Neuronal stem cell (in vitro differentiated cells): ENCODE data around the gene ALG14.

Experiments
- DNase-seq: peaks from one replicate; pipeline ENCODE4 v3.0.0-alpha.2; 2013; ENCODE audit warnings: low spot score
- H2AFZ ChIP-seq: one replicate; pipeline ENCODE4 v1.6.1; 2013; ENCODE audit warnings: mild to moderate bottlenecking, low read length, inconsistent platforms
- H2AK5ac ChIP-seq: 2 replicates; pipeline ENCODE4 v1.6.1; 2013; ENCODE audit warnings: low read depth, mild to moderate bottlenecking, inconsistent platforms, low read length, moderate library complexity, mixed read lengths
- H2BK120ac ChIP-seq: 2 replicates; pipeline ENCODE4 v1.6.1; 2013; ENCODE audit warnings: low read depth, mild to moderate bottlenecking, inconsistent platforms, low read length, moderate library complexity, mixed read lengths
- H2BK12ac ChIP-seq: one replicate; pipeline ENCODE4 v1.6.1; 2013; ENCODE audit warnings: low read length, inconsistent platforms
- H2BK15ac ChIP-seq: 2 replicates; pipeline ENCODE4 v1.6.1; 2013; ENCODE audit warnings: mild to moderate bottlenecking, low read length, inconsistent platforms, mixed read lengths
- H2BK5ac ChIP-seq: one replicate; pipeline ENCODE4 v1.6.1; 2013; ENCODE audit warnings: inconsistent platforms, mild to moderate bottlenecking, low read length, moderate library complexity
- H3K14ac ChIP-seq: one replicate; pipeline ENCODE4 v1.6.1; 2013; ENCODE audit warnings: low read length, inconsistent platforms
- H3K18ac ChIP-seq: 2 replicates; pipeline ENCODE4 v1.6.1; 2013; ENCODE audit warnings: low read length, inconsistent platforms
- H3K23ac ChIP-seq: 2 replicates; pipeline ENCODE4 v1.6.1; 2013; ENCODE audit warnings: low read depth, mild to moderate bottlenecking, mixed read lengths, low read length, inconsistent platforms; ENCODE audit not compliant: poor library complexity
- H3K27ac ChIP-seq: replicated peaks from 3 replicates; pipeline ENCODE4 v1.5.1; 2013; ENCODE audit warnings: low read length, inconsistent platforms
- H3K27me3 ChIP-seq, 3 experiments: 2 replicates each; pipeline ENCODE4 v1.6.1; 2013; ENCODE audit warnings: low read length in 3 of 3, mild to moderate bottlenecking in 2 of 3, inconsistent platforms in 1 of 3, low read depth in 1 of 3, mixed read lengths in 1 of 3, moderate library complexity in 1 of 3; ENCODE audit not compliant: control insufficient read depth in 3 of 3, insufficient read depth in 3 of 3
- H3K36me3 ChIP-seq, 2 donors: replicated peaks in 1 of 2; 2 replicates each; pipeline ENCODE4 v1.6.1; 2013; ENCODE audit warnings: low read length in 2 of 2; ENCODE audit not compliant: control insufficient read depth in 2 of 2, insufficient read depth in 2 of 2
- H3K4ac ChIP-seq: 2 replicates; pipeline ENCODE4 v1.6.1; 2013; ENCODE audit warnings: inconsistent platforms, mild to moderate bottlenecking, low read length, moderate library complexity
- H3K4me1 ChIP-seq, 2 donors: 1 replicate in 1 of 2; 2 replicates in 1 of 2; pipeline ENCODE4 v1.6.1; 2013; ENCODE audit warnings: low read length in 2 of 2, low read depth in 1 of 2; ENCODE audit not compliant: control insufficient read depth in 2 of 2, insufficient read depth in 1 of 2
- H3K4me2 ChIP-seq: one replicate; pipeline ENCODE4 v1.6.1; 2013; ENCODE audit warnings: mild to moderate bottlenecking, low read length, inconsistent platforms; ENCODE audit not compliant: insufficient read depth, poor library complexity, severe bottlenecking
- H3K4me3 ChIP-seq, 2 donors: 2 replicates each; pipeline ENCODE4 v1.5.1; 2013; ENCODE audit warnings: low read length in 2 of 2, mild to moderate bottlenecking in 2 of 2, inconsistent platforms in 1 of 2, moderate library complexity in 1 of 2
- H3K79me1 ChIP-seq: one replicate; pipeline ENCODE4 v1.6.1; 2013; ENCODE audit warnings: low read depth, mild to moderate bottlenecking, inconsistent platforms, low read length, moderate library complexity
- H3K9ac ChIP-seq: one replicate; pipeline ENCODE4 v1.6.1; 2013; ENCODE audit warnings: mild to moderate bottlenecking, low read depth, low read length, inconsistent platforms; ENCODE audit not compliant: poor library complexity
- H3K9me3 ChIP-seq, 2 donors: replicated peaks in 1 of 2; 2 replicates each; pipeline versions ENCODE3 to v1.6.1; 2013; ENCODE audit warnings: low read length in 2 of 2, mild to moderate bottlenecking in 2 of 2, inconsistent platforms in 1 of 2, low read depth in 1 of 2, mixed read lengths in 1 of 2, moderate library complexity in 1 of 2; ENCODE audit not compliant: control insufficient read depth in 2 of 2, insufficient read depth in 1 of 2
- H4K8ac ChIP-seq: one replicate; pipeline ENCODE4 v1.6.1; 2013; ENCODE audit warnings: low read depth, mild to moderate bottlenecking, inconsistent platforms, low read length, moderate library complexity
- H4K91ac ChIP-seq: one replicate; pipeline ENCODE4 v1.6.1; 2013; ENCODE audit warnings: low read length, low read depth, mild to moderate bottlenecking, inconsistent platforms; ENCODE audit not compliant: poor library complexity
- WGBS, 2 donors: extraction: QIAGEN DNeasy Blood & Tissue Kit; methylation state at CpG; one replicate each; pipeline ENCODE4 v1.1.7; 2013; ENCODE audit warnings: missing lambda C conversion rate in 2 of 2, mixed read lengths in 1 of 2; ENCODE audit not compliant: insufficient read length in 2 of 2, insufficient replicate concordance in 1 of 2; ENCODE audit errors: extremely low coverage in 2 of 2; 5-methylcytosine and 5-hydroxymethylcytosine counted together

The ALG14 gene

DNA sequence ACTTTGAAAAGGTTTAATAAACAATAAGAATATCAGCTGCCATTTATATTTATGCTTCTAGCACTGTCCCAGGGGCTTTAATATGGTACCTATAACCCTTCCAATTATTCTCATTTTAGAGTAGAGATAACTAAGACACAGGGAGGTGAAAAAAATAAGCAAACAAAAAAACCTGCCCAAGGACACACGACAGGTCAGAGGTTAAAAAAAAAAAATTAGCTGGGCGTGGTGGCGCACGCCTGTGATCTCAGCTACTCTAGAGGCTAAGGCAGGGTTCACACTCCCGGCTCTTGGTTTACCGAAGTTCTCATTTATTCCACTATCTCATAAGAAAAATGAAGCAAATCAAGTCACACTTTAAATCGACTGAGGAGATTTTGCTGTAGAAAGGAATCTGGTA, 111.2 kb downstream of the ALG14 start:
- Histone ChIP-seq H2BK120ac (no peak overlapping the region), H3K27me3 (no peaks in the 10 kb centered on the region), H4K8ac (no peak overlapping the region), H4K91ac (no peak overlapping the region), H2AFZ (no peak overlapping the region), H3K4me1 (no peaks in the 10 kb centered on the region), H3K4me3 (no peak overlapping the region), H2AK5ac (no peak overlapping the region), H2BK15ac (no peak overlapping the region), H3K23ac (no peak overlapping the region), H3K4ac (no peak overlapping the region), H3K36me3 (no peaks in the 10 kb centered on the region), H3K27ac (no peak overlapping the region), H3K9me3 (peaks cover 0 to 4% of the 10 kb centered on the region in 2 donors), H2BK5ac (no peak overlapping the region), H3K14ac (no peak overlapping the region), H3K18ac (no peak overlapping the region), H2BK12ac (no peak overlapping the region), H3K79me1 (no peaks in the 10 kb centered on the region), H3K4me2 (no peak overlapping the region), H3K9ac (no peak overlapping the region)
- no CpG with 5 or more reads among the region's 7 CpGs for WGBS, 2 donors
- no peak for DNase-seq

DNA sequence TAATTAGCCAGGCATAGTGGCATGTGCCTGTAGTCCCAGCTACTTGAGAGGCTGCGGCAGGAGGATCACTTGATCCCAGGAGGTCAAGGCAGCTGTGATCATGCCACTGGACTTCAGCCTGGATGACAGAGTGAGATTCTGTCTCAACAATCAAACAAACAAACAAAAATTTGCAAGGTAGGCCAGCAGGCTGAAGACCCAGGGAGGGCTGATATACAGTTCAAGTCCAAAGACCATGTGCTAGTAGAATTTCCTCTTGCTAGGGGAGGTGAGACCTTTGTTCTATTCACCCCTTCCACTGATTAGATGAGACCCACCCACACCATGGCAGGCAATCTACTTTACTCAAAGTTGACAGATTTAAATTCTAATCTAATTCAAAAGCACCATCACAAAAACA, 114.7 kb downstream of the ALG14 start:
- Histone ChIP-seq H2AFZ (no peak overlapping the region), H3K23ac (no peak overlapping the region), H3K36me3 (no peaks in the 10 kb centered on the region), H3K14ac (no peak overlapping the region), H2BK12ac (no peak overlapping the region), H3K9me3 (peaks cover 0 to 2% of the 10 kb centered on the region in 2 donors), H4K91ac (no peak overlapping the region), H3K27me3 (no peaks in the 10 kb centered on the region), H3K4me2 (no peak overlapping the region), H4K8ac (no peak overlapping the region), H3K18ac (no peak overlapping the region), H2BK5ac (no peak overlapping the region), H3K79me1 (no peaks in the 10 kb centered on the region), H2AK5ac (no peak overlapping the region), H2BK15ac (no peak overlapping the region), H2BK120ac (no peak overlapping the region), H3K9ac (no peak overlapping the region), H3K4ac (no peak overlapping the region), H3K27ac (no peak overlapping the region), H3K4me3 (no peak overlapping the region), H3K4me1 (peaks cover 10 to 15% of the 10 kb centered on the region in 2 donors)
- DNase-seq: no peak
- WGBS, 2 donors: no CpG with 5 or more reads among the region's 1 CpG

DNA sequence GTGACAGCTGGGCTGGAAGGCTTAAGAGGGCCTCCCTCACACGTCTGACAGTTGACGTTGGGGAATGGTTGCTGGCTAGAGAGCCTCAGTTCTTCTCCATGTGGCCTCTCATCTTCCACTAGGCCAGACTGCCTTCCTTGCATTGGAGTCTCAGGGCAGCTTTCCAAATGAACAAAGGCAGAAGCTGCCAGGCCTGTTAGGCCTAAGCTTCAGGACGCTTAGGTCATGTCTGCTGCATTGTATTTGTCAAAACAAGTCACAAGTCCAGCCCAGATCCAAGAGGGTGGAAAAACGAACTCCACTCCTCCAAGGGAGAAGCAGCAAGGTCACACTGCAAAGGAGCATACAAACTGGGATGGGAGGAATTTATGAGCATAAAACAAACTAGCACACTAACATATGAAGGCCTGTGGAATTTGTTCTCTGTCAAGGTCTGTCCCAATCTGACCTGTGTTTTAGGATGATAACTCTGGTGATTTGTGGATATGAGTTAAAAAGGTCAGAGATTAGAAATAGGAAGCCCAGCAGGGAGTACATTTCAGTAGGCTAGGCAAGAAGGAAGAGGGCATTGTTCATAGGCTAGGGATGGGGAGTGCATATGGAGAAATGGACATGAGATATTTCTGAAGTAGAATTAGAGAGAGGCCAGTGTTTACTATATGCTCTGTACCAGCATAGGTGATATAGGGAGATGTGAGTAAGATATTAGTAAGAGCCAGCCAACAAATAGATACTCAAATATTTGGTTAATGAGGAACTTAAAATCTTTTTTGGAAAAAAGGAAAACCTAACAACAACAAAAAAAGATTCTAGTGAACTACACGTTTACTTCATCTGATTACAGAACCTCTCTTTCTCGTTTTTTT, 116.8 kb downstream of the ALG14 start:
- no peak for DNase-seq
- H3K9ac ChIP-seq: no peak overlapping the region
- H2BK12ac ChIP-seq: no peak overlapping the region
- no peak overlapping the region for H3K4me2 ChIP-seq
- H3K4me1 ChIP-seq: peaks cover 10 to 15% of the 10 kb centered on the region in 2 donors
- no peak overlapping the region for H3K4me3 ChIP-seq
- H3K9me3 ChIP-seq: no peaks in the 10 kb centered on the region
- no peak overlapping the region for H3K23ac ChIP-seq
- no peak overlapping the region for H3K27ac ChIP-seq
- no peak overlapping the region for H2BK5ac ChIP-seq
- no peak overlapping the region for H2AK5ac ChIP-seq
- no peaks in the 10 kb centered on the region for H3K27me3 ChIP-seq
- H4K8ac ChIP-seq: no peak overlapping the region
- no peaks in the 10 kb centered on the region for H3K36me3 ChIP-seq
- H2AFZ ChIP-seq: peak overlapping the region; percentile 51
- H2BK120ac ChIP-seq: no peak overlapping the region
- H3K79me1 ChIP-seq: no peaks in the 10 kb centered on the region
- H2BK15ac ChIP-seq: no peak overlapping the region
- WGBS, 2 donors: no CpG with 5 or more reads among the region's 6 CpGs
- H3K14ac ChIP-seq: no peak overlapping the region
- no peak overlapping the region for H4K91ac ChIP-seq
- no peak overlapping the region for H3K18ac ChIP-seq
- no peak overlapping the region for H3K4ac ChIP-seq

DNA sequence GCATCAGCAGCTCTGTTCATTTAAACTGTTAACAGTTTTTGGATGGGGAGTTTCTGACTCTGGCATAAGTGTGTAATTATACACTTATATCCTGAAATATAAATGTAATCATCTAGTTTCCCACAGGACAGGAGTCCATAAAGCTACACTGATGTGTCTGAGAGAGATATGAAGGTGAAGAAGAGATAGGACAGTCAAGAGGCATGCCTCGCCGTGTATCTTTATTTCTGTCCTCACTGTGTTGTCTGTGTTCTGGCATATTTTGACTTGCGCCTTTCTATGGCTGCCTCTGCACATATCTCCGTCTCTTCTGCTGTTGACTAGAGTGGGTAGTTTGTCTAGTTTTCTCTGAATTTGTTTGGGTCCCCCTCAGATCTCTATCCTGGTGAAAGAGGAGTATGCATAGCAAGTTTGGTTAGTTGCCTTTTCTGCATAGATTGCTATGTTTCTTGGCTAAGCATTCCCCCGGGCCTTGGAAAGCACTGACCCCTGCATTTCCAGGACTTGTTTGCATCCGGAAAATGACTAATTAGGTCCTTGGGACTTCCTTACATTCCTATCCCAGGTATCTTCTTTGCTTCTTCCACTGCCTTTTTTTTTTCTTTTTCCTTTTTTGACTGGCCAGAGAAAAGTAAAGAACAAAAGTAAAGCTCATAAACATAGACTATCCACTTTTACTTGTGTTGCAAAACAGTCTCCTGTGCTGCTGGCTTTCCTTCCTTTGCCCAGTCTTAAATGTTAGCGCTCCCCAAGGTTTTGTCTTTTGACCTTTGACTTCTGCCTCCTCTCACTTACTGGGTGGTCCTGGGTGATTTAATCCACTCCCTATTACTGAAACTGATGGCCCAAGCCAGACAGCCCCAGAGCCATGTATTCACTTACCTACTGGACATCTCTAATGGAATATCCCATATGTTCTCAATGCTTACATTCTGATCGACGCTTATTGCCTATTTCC, 118.2 kb downstream of the ALG14 start:
- Histone ChIP-seq H3K9ac (no peak overlapping the region), H2BK120ac (no peak overlapping the region), H4K8ac (no peak overlapping the region), H2BK5ac (no peak overlapping the region), H2BK15ac (no peak overlapping the region), H2AFZ (peak overlapping the region; percentile 77), H3K36me3 (no peaks in the 10 kb centered on the region), H3K14ac (no peak overlapping the region), H3K4ac (no peak overlapping the region), H3K18ac (no peak overlapping the region), H3K4me1 (peaks cover 10 to 15% of the 10 kb centered on the region in 2 donors), H3K23ac (no peak overlapping the region), H3K4me2 (no peak overlapping the region), H3K9me3 (no peaks in the 10 kb centered on the region), H4K91ac (no peak overlapping the region), H3K27ac (peak overlapping the region; percentile 3), H3K4me3 (peak overlapping the region in 1 of 2 donors; percentile 1), H3K79me1 (no peaks in the 10 kb centered on the region), H2BK12ac (no peak overlapping the region), H3K27me3 (no peaks in the 10 kb centered on the region), H2AK5ac (no peak overlapping the region)
- WGBS, 2 donors: no CpG with 5 or more reads among the region's 9 CpGs
- DNase-seq: peak; percentile 51
